Astrocyte (in vitro differentiated cells and primary cell): Measurements from ENCODE around the gene PIM3. TPM values are rescaled to one million over a fixed set of nuclear protein-coding genes. Genes with fewer than 3 reads are reported as not detected.

ENCODE experiments used
- DNase-seq: peaks from one replicate; pipeline ENCODE4 v3.0.0-alpha.2; 2010; ENCODE audit warnings: low read depth
- FAIRE-seq: peaks from 2 replicates; lab custom pipeline; 2011; peaks lifted over from hg19 to GRCh38; lab: Jason Lieb, UNC
- H2AFZ ChIP-seq: 2 replicates; pipeline ENCODE4 v1.6.0; 2012; ENCODE audit warnings: low read depth, low read length, inconsistent platforms
- H3K27ac ChIP-seq: 2 replicates; pipeline ENCODE4 v1.5.1; 2011; ENCODE audit warnings: low read depth, low read length, inconsistent platforms
- H3K27me3 ChIP-seq: 2 replicates; pipeline ENCODE4 v1.6.0; 2011; ENCODE audit warnings: low read length, inconsistent platforms; ENCODE audit not compliant: insufficient read depth
- H3K36me3 ChIP-seq: 2 replicates; pipeline ENCODE4 v1.5.1; 2011; ENCODE audit warnings: low read length, inconsistent platforms; ENCODE audit not compliant: insufficient read depth
- H3K4me1 ChIP-seq: 2 replicates; pipeline ENCODE4 v1.5.1; 2011; ENCODE audit warnings: low read length, inconsistent platforms; ENCODE audit not compliant: insufficient read depth
- H3K4me2 ChIP-seq: 2 replicates; pipeline ENCODE4 v1.6.0; 2012; ENCODE audit warnings: low read length, inconsistent platforms
- H3K4me3 ChIP-seq: 2 replicates; pipeline ENCODE4 v1.5.1; 2011; ENCODE audit warnings: low read depth, mild to moderate bottlenecking, low read length, inconsistent platforms; ENCODE audit not compliant: insufficient read depth
- H3K79me2 ChIP-seq: 2 replicates; pipeline ENCODE4 v1.6.0; 2012; ENCODE audit warnings: mild to moderate bottlenecking, low read length, inconsistent platforms; ENCODE audit not compliant: insufficient read depth
- H3K9ac ChIP-seq: 2 replicates; pipeline ENCODE4 v1.6.0; 2012; ENCODE audit warnings: mild to moderate bottlenecking, low read length, inconsistent platforms
- H3K9me3 ChIP-seq: 2 replicates; pipeline ENCODE4 v1.5.1; 2012; ENCODE audit warnings: low read depth, mild to moderate bottlenecking, low read length, inconsistent platforms; ENCODE audit not compliant: insufficient read depth
- H4K20me1 ChIP-seq: 2 replicates; pipeline ENCODE4 v1.6.0; 2012; ENCODE audit warnings: low read length, inconsistent platforms; ENCODE audit not compliant: insufficient read depth
- H3K27ac Mint-ChIP-seq: one replicate; pipeline ENCODE4 v1.8.0; 2021; ENCODE audit warnings: mild to moderate bottlenecking, mixed read lengths; ENCODE audit not compliant: unreplicated experiment
- H3K27me3 Mint-ChIP-seq: one replicate; pipeline ENCODE4 v1.8.0; 2021; ENCODE audit warnings: low read depth, mixed read lengths; ENCODE audit not compliant: unreplicated experiment
- H3K36me3 Mint-ChIP-seq: one replicate; pipeline ENCODE4 v1.8.0; 2021; ENCODE audit warnings: low read depth, mixed read lengths; ENCODE audit not compliant: unreplicated experiment
- H3K4me1 Mint-ChIP-seq: one replicate; pipeline ENCODE4 v1.8.0; 2021; ENCODE audit warnings: low read depth, mixed read lengths; ENCODE audit not compliant: unreplicated experiment
- H3K4me3 Mint-ChIP-seq: one replicate; pipeline ENCODE4 v1.8.0; 2021; ENCODE audit warnings: mild to moderate bottlenecking, moderate library complexity, mixed read lengths; ENCODE audit not compliant: unreplicated experiment
- H3K9me3 Mint-ChIP-seq: one replicate; pipeline ENCODE4 v1.8.0; 2021; ENCODE audit warnings: mild to moderate bottlenecking, mixed read lengths; ENCODE audit not compliant: unreplicated experiment
- EZH2 ChIP-seq: IDR thresholded peaks from 2 replicates; pipeline ENCODE4 v1.6.1; 2012; ENCODE audit warnings: mild to moderate bottlenecking, low read length, inconsistent platforms; ENCODE audit not compliant: insufficient read depth
- total RNA-seq: library from RNA; stranded (reverse); gene quantifications from 2 replicates; pipeline ENCODE4 v1.2.1, GENCODE V29; 2021
- TF ChIP-seq, protein P1 (sequence below): IDR thresholded peaks from 2 replicates; pipeline ENCODE4 v1.5.1; 2011; ENCODE audit warnings: low read depth, mild to moderate bottlenecking, inconsistent platforms, low read length, moderate library complexity; ENCODE audit not compliant: insufficient read depth

PIM3 gene
- total RNA-seq, 1 donor from 2014 or later, result 15.5 TPM

DNA sequence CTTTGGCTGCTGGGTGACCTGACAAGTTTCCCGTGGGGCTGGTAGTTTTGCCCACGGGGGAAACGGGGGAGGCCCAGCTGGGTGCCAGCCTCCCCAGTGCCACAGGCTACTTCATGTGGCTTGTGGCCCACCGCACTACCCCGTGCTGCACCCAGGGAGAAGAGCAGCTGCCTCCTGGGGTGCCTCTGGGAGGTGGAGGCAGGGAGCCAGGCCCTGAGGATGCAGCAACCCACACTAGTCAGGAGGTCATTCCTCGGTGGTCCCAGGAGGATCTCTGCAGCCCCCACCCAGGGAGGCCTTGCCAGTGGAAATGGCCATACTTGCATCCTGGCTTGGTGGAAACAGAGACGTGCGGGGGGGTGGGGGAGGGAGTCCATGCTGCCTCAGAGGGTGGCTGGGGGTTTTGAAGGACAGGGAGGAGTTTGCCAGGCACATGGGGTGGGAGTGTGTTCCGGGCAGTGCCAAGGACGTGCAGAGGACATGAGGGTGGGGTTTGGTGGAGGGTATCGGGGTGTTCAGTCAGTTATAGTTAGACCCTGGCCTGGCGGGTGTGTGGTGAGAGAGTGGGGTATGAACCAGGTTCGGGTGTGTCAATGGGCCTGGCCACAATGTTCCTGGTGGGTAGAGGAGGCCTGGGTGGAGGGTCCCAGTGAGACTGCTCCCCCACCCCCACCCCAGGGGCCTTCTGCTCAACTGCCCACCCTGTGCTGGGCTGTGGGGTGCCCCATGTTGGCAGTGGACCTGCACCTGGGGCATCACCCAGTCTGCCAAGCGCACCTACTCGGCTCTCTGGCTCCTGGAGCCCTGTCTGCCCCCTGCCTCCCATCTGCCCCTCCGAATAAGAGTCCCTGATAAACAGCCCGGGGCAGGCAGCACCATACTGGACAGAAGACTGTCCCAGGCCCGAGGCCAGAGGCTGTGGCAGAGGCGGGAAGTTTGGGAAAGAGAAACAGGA is 3.8 kb downstream of the PIM3 start:
- H3K36me3 ChIP-seq, result peaks cover 2% of the 10 kb centered on the region
- no peaks in the 10 kb centered on the region for H3K9me3 Mint-ChIP-seq
- TF ChIP-seq EZH2, result no peak
- TF ChIP-seq, protein P1, sequence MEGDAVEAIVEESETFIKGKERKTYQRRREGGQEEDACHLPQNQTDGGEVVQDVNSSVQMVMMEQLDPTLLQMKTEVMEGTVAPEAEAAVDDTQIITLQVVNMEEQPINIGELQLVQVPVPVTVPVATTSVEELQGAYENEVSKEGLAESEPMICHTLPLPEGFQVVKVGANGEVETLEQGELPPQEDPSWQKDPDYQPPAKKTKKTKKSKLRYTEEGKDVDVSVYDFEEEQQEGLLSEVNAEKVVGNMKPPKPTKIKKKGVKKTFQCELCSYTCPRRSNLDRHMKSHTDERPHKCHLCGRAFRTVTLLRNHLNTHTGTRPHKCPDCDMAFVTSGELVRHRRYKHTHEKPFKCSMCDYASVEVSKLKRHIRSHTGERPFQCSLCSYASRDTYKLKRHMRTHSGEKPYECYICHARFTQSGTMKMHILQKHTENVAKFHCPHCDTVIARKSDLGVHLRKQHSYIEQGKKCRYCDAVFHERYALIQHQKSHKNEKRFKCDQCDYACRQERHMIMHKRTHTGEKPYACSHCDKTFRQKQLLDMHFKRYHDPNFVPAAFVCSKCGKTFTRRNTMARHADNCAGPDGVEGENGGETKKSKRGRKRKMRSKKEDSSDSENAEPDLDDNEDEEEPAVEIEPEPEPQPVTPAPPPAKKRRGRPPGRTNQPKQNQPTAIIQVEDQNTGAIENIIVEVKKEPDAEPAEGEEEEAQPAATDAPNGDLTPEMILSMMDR, result no peak
- no peak overlapping the region for H3K27ac ChIP-seq
- peak overlapping the region; percentile 50 for H3K4me3 Mint-ChIP-seq
- peaks cover 38% of the 10 kb centered on the region for H3K79me2 ChIP-seq
- H3K9ac ChIP-seq, result no peak overlapping the region
- no peak overlapping the region for H2AFZ ChIP-seq
- H3K27me3 Mint-ChIP-seq, result no peaks in the 10 kb centered on the region
- no peak overlapping the region for H3K27ac Mint-ChIP-seq
- no peaks in the 10 kb centered on the region for H3K9me3 ChIP-seq
- no peak overlapping the region for H3K4me3 ChIP-seq
- peaks cover 30% of the 10 kb centered on the region for H3K4me1 ChIP-seq
- no peak for FAIRE-seq
- no peak for DNase-seq
- H4K20me1 ChIP-seq, result peaks cover 55% of the 10 kb centered on the region
- H3K4me2 ChIP-seq, result peak overlapping the region; percentile 85
- H3K4me1 Mint-ChIP-seq, result peaks cover 3% of the 10 kb centered on the region
- no peaks in the 10 kb centered on the region for H3K27me3 ChIP-seq
- peaks cover 4% of the 10 kb centered on the region for H3K36me3 Mint-ChIP-seq

DNA sequence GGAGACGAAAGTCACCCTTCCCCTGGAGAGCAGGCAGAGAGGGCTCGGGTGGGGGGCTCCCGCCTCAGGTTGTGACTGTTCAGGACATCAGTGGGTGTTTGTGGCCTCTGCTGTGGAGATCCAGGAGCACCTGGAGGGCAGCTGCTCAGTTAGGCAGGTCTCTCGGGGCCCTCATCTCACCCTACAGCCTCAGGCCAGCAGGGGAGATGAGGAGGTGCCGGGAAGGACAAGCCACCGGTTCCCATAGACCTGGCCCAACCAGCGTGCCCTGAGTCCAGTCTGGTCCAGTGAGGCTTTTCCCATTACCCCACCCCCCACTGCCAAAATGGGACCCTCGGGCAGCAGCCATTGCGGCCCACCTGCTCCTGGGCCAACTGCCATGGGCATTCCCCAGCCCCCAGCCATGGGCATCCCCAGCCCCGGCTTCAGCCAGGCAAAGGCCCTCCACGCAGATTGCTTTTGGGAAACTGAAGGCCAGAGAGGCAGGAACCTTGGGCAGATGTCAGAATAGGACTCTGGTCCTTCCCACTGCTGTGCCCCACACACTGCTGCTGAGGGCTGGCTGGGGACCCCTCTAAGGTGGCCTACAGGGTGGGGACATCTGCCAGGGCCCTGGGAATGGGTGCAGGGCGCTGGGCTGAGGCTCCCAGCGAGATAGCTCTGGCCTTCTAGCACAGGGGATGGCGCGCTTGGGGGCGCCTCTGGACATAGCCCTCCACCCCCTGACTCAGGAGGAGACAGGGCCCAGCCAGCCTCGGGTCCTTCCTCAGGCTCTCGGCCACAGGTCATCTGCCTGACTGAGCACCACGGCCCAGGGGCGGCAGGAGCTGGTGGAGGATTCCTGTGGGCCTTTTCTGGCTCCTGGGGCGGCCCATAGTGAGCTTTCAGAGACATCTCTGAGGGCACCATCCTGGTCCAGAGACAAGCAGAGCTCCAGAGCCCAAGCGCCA is 4.8 kb downstream of the PIM3 start:
- no peaks in the 10 kb centered on the region for H3K9me3 Mint-ChIP-seq
- peaks cover 4% of the 10 kb centered on the region for H3K4me1 Mint-ChIP-seq
- H3K27ac Mint-ChIP-seq, result no peak overlapping the region
- H3K4me3 Mint-ChIP-seq, result no peak overlapping the region
- H3K27me3 Mint-ChIP-seq, result no peaks in the 10 kb centered on the region
- H4K20me1 ChIP-seq, result peaks cover 55% of the 10 kb centered on the region
- H3K27me3 ChIP-seq, result no peaks in the 10 kb centered on the region
- no peak for FAIRE-seq
- H3K9me3 ChIP-seq, result no peaks in the 10 kb centered on the region
- H3K36me3 ChIP-seq, result peaks cover 2% of the 10 kb centered on the region
- TF ChIP-seq EZH2, result no peak
- TF ChIP-seq, protein P1, result no peak
- H3K79me2 ChIP-seq, result peaks cover 38% of the 10 kb centered on the region
- H3K4me1 ChIP-seq, result peaks cover 26% of the 10 kb centered on the region
- no peak overlapping the region for H3K4me2 ChIP-seq
- no peak overlapping the region for H3K9ac ChIP-seq
- H3K4me3 ChIP-seq, result no peak overlapping the region
- H3K36me3 Mint-ChIP-seq, result peaks cover 4% of the 10 kb centered on the region
- DNase-seq, result no peak
- no peak overlapping the region for H3K27ac ChIP-seq
- no peak overlapping the region for H2AFZ ChIP-seq
